Adrenal gland (tissue), 5 donors: ENCODE results near the gene C1QTNF1.

ENCODE experiments used
- CTCF ChIP-seq, 6 experiments: fragments of 450-650 bp in 4 of 6; fragments of 200-600 bp in 2 of 6; sonication (generic) in 1 of 6; IDR thresholded peaks; 1 replicate in 5 of 6; 2 replicates in 1 of 6; pipeline versions ENCODE4 v1.5.1 to v1.8.0; 2016 to 2021; ENCODE audit warnings: antibody characterized with exemption in 6 of 6, mild to moderate bottlenecking in 2 of 6, moderate library complexity in 1 of 6
- POLR2A ChIP-seq, 2 donors: fragments of 450-650 bp; IDR thresholded peaks; one replicate each; pipeline ENCODE4 v1.6.1; 2017; ENCODE audit warnings: antibody characterized with exemption in 2 of 2, mild to moderate bottlenecking in 2 of 2, moderate library complexity in 1 of 2
- donor health status: DM: no; HTN: no; CAD: no.

- TF ChIP-seq POLR2A (IDR thresholded peaks at IDR 0.05), result no peak
- no peak for TF ChIP-seq CTCF (IDR thresholded peaks at IDR 0.05)
Measured at GRCh38 chr17:79079421-79080200, 55.6 kb downstream of the C1QTNF1 start.
